Measurements from ENCODE around the gene TBCCD1.
A peak's percentile ranks its signal among the peaks of the same experiment; 100 is the strongest.
"Not testable (repeated sequence)": the region's sequence is repeated elsewhere in the genome, so short reads cannot be mapped to it uniquely, and the experiment has no call there.

TBCCD1 gene

DNA sequence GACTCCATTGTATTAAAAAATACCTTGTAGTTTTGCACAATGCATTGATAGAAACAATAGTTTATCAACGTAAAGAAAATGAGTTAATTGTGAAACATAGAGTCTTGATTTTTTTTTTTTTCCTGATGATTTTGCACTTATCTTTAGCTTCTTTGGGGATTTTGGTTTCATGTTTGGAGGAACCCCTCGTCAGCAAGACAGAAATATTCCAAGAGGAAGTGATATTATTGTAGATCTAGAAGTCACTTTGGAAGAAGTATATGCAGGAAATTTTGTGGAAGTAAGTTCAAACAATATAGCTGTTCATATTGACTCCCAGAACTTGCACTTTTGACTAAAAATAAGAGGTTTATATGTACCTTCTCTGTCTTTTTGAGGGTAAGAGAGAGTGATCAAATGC is 10.4 kb upstream of the TBCCD1 start:
- H3K36me3 ChIP-seq (ENCODE audit: insufficient read depth, low read length): peaks cover 54% of the 10 kb centered on the region
- H3K27me3 ChIP-seq (ENCODE audit: insufficient read depth, low read length): no peaks in the 10 kb centered on the region
- H3K4me1 ChIP-seq (ENCODE audit: control insufficient read depth, insufficient read depth, low read length, unreplicated experiment): no peaks in the 10 kb centered on the region
- H3K79me2 ChIP-seq (ENCODE audit: control insufficient read depth, insufficient read depth, low read length, unreplicated experiment): no peaks in the 10 kb centered on the region
- no peak overlapping the region for H2AFZ ChIP-seq (ENCODE audit: low read length, unreplicated experiment)
- no peak overlapping the region for H3K27ac ChIP-seq (ENCODE audit: low read depth, low read length)
- H3K4me3 ChIP-seq (ENCODE audit: low read depth, low read length): no peak overlapping the region

DNA sequence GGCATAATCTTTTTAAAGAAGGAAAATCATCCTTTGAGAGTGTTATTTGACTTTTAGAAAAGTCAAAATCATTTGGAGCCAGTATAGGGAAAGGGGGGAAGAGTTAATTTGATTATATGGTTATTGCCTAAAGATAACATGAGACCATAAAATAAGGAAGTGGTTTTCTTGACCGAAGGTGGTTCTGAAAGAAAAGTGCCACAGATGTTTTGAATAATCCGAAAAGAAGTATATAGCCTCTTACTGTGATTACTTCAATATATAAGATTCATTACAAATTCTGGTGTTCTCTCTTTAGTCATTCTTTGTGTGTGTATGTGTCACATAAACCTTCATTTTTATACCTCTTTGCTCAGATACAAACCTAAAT is 4.5 kb upstream of the TBCCD1 start:
- Histone ChIP-seq H3K27me3 (ENCODE audit: insufficient read depth, low read length) (no peaks in the 10 kb centered on the region), H3K27ac (ENCODE audit: low read depth, low read length) (no peak overlapping the region), H3K4me3 (ENCODE audit: low read depth, low read length) (peak overlapping the region; percentile 98), H2AFZ (ENCODE audit: low read length, unreplicated experiment) (no peak overlapping the region), H3K36me3 (ENCODE audit: insufficient read depth, low read length) (peaks cover 20% of the 10 kb centered on the region), H3K79me2 (ENCODE audit: control insufficient read depth, insufficient read depth, low read length, unreplicated experiment) (peaks cover 20% of the 10 kb centered on the region), H3K4me1 (ENCODE audit: control insufficient read depth, insufficient read depth, low read length, unreplicated experiment) (peaks cover 13% of the 10 kb centered on the region)

DNA sequence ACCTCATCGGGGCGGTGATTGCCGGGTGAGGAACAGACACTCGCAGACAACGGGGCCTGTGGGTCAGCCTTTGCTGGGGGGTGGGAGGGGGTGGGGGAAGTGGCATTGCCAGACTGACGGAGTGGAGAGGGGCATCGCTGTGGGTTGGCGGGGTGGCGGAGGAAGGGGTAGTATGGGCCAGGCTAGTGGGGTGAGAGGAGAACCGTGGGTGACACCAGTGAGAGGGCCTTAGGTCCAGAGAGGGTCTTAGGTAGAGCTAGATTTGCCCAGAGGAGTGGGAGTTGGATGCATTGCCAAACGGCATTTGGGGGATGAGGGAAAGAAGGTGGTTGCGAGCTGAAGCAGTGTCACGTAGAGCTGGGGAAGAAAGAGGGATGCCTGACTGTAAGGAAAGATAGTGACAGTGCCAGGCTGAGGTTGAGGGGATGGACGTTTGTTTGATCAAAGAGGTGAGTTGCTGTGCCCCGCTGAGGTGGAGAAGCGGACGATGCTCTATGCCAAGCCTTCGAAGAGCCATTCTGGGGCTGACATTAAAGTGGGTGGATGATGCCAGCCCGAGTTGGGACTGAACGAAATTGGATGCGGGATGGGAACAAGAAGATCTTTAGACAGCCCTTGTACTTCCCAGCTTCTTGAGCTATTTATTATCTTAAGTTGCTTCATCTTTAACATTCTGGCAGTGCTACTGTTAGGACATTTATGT is 4.0 kb upstream of the TBCCD1 start:
- Histone ChIP-seq H3K27me3 (ENCODE audit: insufficient read depth, low read length) (no peaks in the 10 kb centered on the region), H3K36me3 (ENCODE audit: insufficient read depth, low read length) (peaks cover 16% of the 10 kb centered on the region), H2AFZ (ENCODE audit: low read length, unreplicated experiment) (peak overlapping the region; percentile 85), H3K27ac (ENCODE audit: low read depth, low read length) (peak overlapping the region; percentile 62; the same call in 1 of the 2 replicates), H3K4me3 (ENCODE audit: low read depth, low read length) (peak overlapping the region; percentile 98), H3K79me2 (ENCODE audit: control insufficient read depth, insufficient read depth, low read length, unreplicated experiment) (peaks cover 25% of the 10 kb centered on the region), H3K4me1 (ENCODE audit: control insufficient read depth, insufficient read depth, low read length, unreplicated experiment) (peaks cover 13% of the 10 kb centered on the region)

DNA sequence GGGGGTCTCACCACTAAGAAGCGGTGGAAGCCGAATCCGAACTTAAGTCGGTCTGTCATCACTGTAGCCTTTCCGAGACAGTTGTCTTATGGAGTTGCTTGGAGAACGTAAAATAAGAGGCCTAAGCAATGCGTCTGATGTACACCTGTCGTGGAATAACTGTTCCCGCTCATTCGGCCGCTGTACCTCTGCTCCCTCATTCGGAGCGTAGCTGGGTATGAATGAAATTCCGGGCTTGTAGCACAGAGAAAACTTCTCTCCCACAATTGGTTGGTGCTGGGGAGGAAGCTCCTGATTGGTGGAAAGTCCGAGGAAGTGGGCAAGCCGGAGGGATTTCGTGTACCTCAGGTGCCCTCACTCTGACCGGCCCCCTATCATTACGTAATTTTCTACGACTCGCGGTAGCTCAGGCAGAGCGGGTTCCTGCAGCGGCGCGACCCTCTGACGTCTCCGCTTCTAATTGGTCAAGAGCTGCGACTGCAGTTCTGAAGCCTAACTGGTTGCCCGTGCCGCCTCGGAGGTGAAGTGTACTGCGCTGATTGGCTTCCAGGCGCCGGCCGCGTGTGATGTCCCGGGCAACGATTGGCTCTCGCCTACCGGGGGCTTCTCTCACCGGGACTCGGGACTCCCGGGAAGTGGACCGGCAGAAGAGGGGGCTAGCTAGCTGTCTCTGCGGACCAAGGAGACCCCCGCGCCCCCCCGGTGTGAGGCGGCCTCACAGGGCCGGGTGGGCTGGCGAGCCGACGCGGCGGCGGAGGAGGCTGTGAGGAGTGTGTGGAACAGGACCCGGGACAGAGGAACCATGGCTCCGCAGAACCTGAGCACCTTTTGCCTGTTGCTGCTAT is 3.2 kb upstream of the TBCCD1 start, which contains the start of gene DNAJB11:
Gene DNAJB11 (plus strand): TSS at position 625 of the 845 bp plus-strand sequence. CDS start 178 bp downstream, at position 803.
- peak within 1 kb of the TSS; percentile 85 for H2AFZ ChIP-seq (ENCODE audit: low read length, unreplicated experiment)

DNA sequence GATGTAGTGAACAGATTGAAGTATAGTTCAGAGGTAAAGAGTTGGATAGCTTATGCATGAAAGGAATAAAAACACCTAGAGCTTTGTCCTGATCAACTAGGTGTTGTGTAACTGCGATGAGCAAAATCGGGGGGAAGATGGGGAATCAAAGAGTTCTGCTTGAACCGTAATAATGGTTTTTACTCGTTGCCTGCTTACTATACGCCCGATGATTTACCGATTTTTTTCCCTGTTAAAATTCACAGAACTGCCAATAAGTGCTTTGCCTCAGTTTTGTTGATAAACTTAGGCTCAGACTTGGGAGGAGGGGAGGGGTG is 2.6 kb upstream of the TBCCD1 start:
- H3K36me3 ChIP-seq (ENCODE audit: insufficient read depth, low read length): peaks cover 10% of the 10 kb centered on the region; the same call in 1 of the 2 replicates
- H3K4me3 ChIP-seq (ENCODE audit: low read depth, low read length): peak overlapping the region; percentile 98
- peaks cover 30% of the 10 kb centered on the region for H3K79me2 ChIP-seq (ENCODE audit: control insufficient read depth, insufficient read depth, low read length, unreplicated experiment)
- H3K4me1 ChIP-seq (ENCODE audit: control insufficient read depth, insufficient read depth, low read length, unreplicated experiment): peaks cover 13% of the 10 kb centered on the region
- no peaks in the 10 kb centered on the region for H3K27me3 ChIP-seq (ENCODE audit: insufficient read depth, low read length)
- peak overlapping the region; percentile 73 for H2AFZ ChIP-seq (ENCODE audit: low read length, unreplicated experiment)
- H3K27ac ChIP-seq (ENCODE audit: low read depth, low read length): 0 out of 2 replicates have a peak overlapping the region, but pooled peaks have one; percentile 20

More for the DNA sequence above, 3.2 kb upstream of the TBCCD1 start, which contains the start of gene DNAJB11:
- Histone ChIP-seq H3K36me3 (ENCODE audit: insufficient read depth, low read length) (peaks cover 10% of the 10 kb centered on the region; the same call in 1 of the 2 replicates), H3K4me3 (ENCODE audit: low read depth, low read length) (peak within 1 kb of the TSS; percentile 98), H3K4me1 (ENCODE audit: control insufficient read depth, insufficient read depth, low read length, unreplicated experiment) (peaks cover 13% of the 10 kb centered on the region), H3K27me3 (ENCODE audit: insufficient read depth, low read length) (no peaks in the 10 kb centered on the region), H3K79me2 (ENCODE audit: control insufficient read depth, insufficient read depth, low read length, unreplicated experiment) (peaks cover 27% of the 10 kb centered on the region), H3K27ac (ENCODE audit: low read depth, low read length) (peak within 1 kb of the TSS; percentile 62; the same call in 1 of the 2 replicates)

DNA sequence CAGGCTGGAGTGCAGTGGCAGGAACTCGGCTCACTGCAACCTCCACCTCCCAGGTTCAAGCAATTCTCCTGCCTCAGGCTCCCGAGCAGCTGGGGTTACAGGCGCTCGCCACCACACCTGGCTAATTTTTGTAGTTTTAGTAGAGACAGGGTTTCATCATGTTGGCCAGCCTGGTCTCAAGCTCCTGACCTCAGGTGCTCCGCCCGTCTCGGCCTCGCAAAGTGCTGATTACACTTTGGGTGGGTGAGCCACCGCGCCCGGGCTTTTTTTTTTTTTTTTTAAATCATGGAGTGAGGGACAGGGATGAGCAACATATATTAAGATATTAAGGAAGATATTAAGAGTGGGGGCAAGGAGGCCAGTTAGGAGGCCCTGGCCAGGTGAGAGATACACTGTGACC is 2.2 kb upstream of the TBCCD1 start:
- peaks cover 13% of the 10 kb centered on the region for H3K4me1 ChIP-seq (ENCODE audit: control insufficient read depth, insufficient read depth, low read length, unreplicated experiment)
- H3K79me2 ChIP-seq (ENCODE audit: control insufficient read depth, insufficient read depth, low read length, unreplicated experiment): peaks cover 30% of the 10 kb centered on the region
- H3K36me3 ChIP-seq (ENCODE audit: insufficient read depth, low read length); H3K27me3 ChIP-seq (ENCODE audit: insufficient read depth, low read length); H2AFZ ChIP-seq (ENCODE audit: low read length, unreplicated experiment); H3K27ac ChIP-seq (ENCODE audit: low read depth, low read length): not testable (repeated sequence)
- H3K4me3 ChIP-seq (ENCODE audit: low read depth, low read length): peak overlapping the region; percentile 98

DNA sequence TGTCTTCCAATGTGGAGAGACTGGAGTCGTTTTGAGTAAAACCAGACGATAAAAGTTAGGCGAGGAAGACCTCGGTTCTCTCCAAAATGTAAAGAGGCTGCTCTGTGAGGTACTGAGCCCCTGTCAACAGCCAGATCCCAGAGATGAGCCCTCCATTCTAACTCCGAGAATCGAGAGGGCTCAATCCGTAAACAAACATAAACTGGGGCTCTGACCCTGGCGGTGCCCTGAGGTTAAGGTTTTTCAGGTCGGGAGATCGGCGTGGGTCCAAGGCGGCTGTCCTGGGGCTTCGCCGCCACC is 417 bp downstream of the TBCCD1 start:
- H3K27me3 ChIP-seq (ENCODE audit: insufficient read depth, low read length): no peaks in the 10 kb centered on the region
- peaks cover 27% of the 10 kb centered on the region for H3K79me2 ChIP-seq (ENCODE audit: control insufficient read depth, insufficient read depth, low read length, unreplicated experiment)
- H3K36me3 ChIP-seq (ENCODE audit: insufficient read depth, low read length): peaks cover 8% of the 10 kb centered on the region; the same call in 1 of the 2 replicates
- H3K27ac ChIP-seq (ENCODE audit: low read depth, low read length): peak overlapping the region; percentile 8; the same call in 1 of the 2 replicates
- H3K4me3 ChIP-seq (ENCODE audit: low read depth, low read length): peak overlapping the region; percentile 97
- peaks cover 13% of the 10 kb centered on the region for H3K4me1 ChIP-seq (ENCODE audit: control insufficient read depth, insufficient read depth, low read length, unreplicated experiment)
- peak overlapping the region; percentile 87 for H2AFZ ChIP-seq (ENCODE audit: low read length, unreplicated experiment)

DNA sequence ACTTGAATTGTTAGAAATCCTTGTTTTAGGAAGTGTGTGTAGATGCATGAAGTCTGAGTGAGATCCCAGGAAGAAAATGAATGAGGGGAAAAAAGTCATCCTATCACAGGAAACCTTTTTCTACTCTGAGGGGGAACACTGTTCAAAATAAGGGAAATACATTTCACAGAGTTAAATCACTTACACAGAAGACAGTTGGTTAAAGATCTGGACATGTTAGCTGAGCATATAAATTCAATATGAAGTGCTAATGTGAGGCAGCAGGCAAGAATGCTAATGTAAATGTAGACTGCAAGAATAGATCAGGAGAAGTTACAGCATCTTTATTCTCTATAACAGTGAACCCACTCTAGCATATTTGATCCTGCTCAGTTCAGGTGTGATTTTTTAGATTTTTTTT is 2.6 kb downstream of the TBCCD1 start:
- Histone ChIP-seq H3K27ac (ENCODE audit: low read depth, low read length) (no peak overlapping the region), H2AFZ (ENCODE audit: low read length, unreplicated experiment) (no peak overlapping the region), H3K27me3 (ENCODE audit: insufficient read depth, low read length) (no peaks in the 10 kb centered on the region), H3K4me1 (ENCODE audit: control insufficient read depth, insufficient read depth, low read length, unreplicated experiment) (peaks cover 7% of the 10 kb centered on the region), H3K4me3 (ENCODE audit: low read depth, low read length) (no peak overlapping the region), H3K36me3 (ENCODE audit: insufficient read depth, low read length) (peaks cover 16% of the 10 kb centered on the region; the same call in 1 of the 2 replicates), H3K79me2 (ENCODE audit: control insufficient read depth, insufficient read depth, low read length, unreplicated experiment) (peaks cover 17% of the 10 kb centered on the region)

DNA sequence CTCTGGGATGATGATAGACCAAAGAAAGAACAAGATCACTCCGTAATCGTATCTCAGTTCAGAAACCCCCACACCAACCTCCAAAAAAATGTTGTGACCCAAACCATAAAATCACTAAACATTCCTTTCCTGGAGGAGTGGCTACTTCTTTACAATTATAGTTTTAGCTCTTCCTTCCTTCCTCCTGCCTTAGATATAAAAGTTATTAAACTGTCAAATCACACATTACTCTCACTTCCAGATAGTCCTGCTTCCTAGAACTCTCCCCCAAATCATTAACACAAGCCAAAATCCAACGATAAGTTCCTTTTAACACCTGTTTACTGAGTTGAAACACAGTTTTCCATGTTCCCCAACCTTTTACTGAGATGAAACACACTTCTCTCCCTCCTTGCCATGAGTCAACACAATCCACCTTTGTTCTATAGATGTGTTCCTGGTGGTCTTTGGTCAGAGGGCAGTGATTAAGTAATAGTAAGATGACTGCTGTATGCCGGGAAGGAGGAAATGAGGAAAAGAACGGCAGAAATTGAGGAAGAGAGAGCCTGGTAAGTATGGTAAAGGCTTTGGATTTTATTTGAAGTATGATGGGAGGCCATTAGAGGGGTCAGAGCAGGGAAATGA is 14.6 kb downstream of the TBCCD1 start:
- Histone ChIP-seq H2AFZ (ENCODE audit: low read length, unreplicated experiment) (no peak overlapping the region), H3K36me3 (ENCODE audit: insufficient read depth, low read length) (peaks cover 22% of the 10 kb centered on the region), H3K79me2 (ENCODE audit: control insufficient read depth, insufficient read depth, low read length, unreplicated experiment) (no peaks in the 10 kb centered on the region), H3K27me3 (ENCODE audit: insufficient read depth, low read length) (no peaks in the 10 kb centered on the region), H3K4me3 (ENCODE audit: low read depth, low read length) (no peak overlapping the region), H3K27ac (ENCODE audit: low read depth, low read length) (no peak overlapping the region), H3K4me1 (ENCODE audit: control insufficient read depth, insufficient read depth, low read length, unreplicated experiment) (no peaks in the 10 kb centered on the region)

DNA sequence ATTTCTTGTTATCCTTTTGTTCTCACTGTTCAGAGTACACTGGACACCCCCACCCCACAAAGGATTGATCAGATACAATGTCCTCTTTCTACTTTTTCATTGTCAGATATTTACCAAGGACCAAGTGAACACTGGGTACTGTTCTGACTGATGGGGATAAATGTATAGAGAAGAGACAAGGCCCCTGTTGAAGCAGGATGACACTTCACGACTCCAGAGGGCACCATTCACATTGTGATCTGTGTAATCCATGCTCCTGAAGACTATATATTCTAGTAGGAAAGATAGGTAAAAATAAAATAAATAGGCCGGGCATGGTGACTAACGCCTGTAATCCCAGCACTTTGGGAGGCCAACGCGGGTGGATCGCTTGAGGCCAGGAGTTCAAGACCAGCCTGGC is 15.8 kb downstream of the TBCCD1 start:
- Histone ChIP-seq H3K4me1 (ENCODE audit: control insufficient read depth, insufficient read depth, low read length, unreplicated experiment) (no peaks in the 10 kb centered on the region), H3K36me3 (ENCODE audit: insufficient read depth, low read length) (peaks cover 14% of the 10 kb centered on the region), H2AFZ (ENCODE audit: low read length, unreplicated experiment) (no peak overlapping the region), H3K4me3 (ENCODE audit: low read depth, low read length) (no peak overlapping the region), H3K27ac (ENCODE audit: low read depth, low read length) (no peak overlapping the region), H3K79me2 (ENCODE audit: control insufficient read depth, insufficient read depth, low read length, unreplicated experiment) (no peaks in the 10 kb centered on the region), H3K27me3 (ENCODE audit: insufficient read depth, low read length) (no peaks in the 10 kb centered on the region)
